CD4-positive, alpha-beta memory T cell (primary cell): Measurements from ENCODE around the gene HIBADH. TPM values are rescaled to one million over a fixed set of nuclear protein-coding genes. Genes with fewer than 3 reads are reported as not detected.

ENCODE experiments used
- CTCF ChIA-PET: fragments of 350-600 bp; sonication (Branson Sonifier 250); formaldehyde crosslinking; loops from one replicate; lab custom pipeline; 2021; ENCODE audit warnings: inconsistent platforms; ENCODE audit not compliant: partially characterized antibody; lab: Charles Lee
- POLR2A ChIA-PET: fragments of 350-600 bp; sonication (Branson Sonifier 250); formaldehyde crosslinking; loops from one replicate; lab custom pipeline; 2021; ENCODE audit not compliant: partially characterized antibody; lab: Charles Lee
- DNase-seq, 5 donors: peaks; one replicate each; pipeline versions ENCODE4 v3.0.0 to v3.0.0-alpha.2; 2020 to 2022; ENCODE audit warnings: mixed read lengths in 1 of 5
- H3K27ac ChIP-seq: one replicate; pipeline ENCODE4 v1.7.0; 2013; ENCODE audit warnings: low read depth, low read length
- H3K27me3 ChIP-seq: 2 replicates; pipeline ENCODE4 v1.7.0; 2013; ENCODE audit warnings: mild to moderate bottlenecking, low read length, moderate library complexity; ENCODE audit not compliant: insufficient read depth
- H3K36me3 ChIP-seq: 2 replicates; pipeline ENCODE4 v1.7.0; 2013; ENCODE audit warnings: mild to moderate bottlenecking, low read length, moderate library complexity; ENCODE audit not compliant: insufficient read depth
- H3K4me1 ChIP-seq: 2 replicates; pipeline ENCODE4 v1.7.0; 2013; ENCODE audit warnings: mild to moderate bottlenecking, low read length, moderate library complexity; ENCODE audit not compliant: insufficient read depth
- H3K4me3 ChIP-seq, 2 donors: one replicate each; pipeline ENCODE4 v1.7.0; 2013; ENCODE audit warnings: low read length in 2 of 2, mild to moderate bottlenecking in 1 of 2
- H3K9me3 ChIP-seq, 2 donors: one replicate each; pipeline ENCODE4 v1.7.0; 2013; ENCODE audit warnings: low read length in 2 of 2, control low read depth in 1 of 2; ENCODE audit not compliant: control insufficient read depth in 1 of 2
- H3K27ac Mint-ChIP-seq, 7 donors: one replicate each; pipeline ENCODE4 v1.8.0; 2020 to 2021; ENCODE audit warnings: mixed read lengths in 7 of 7, mild to moderate bottlenecking in 6 of 7, inconsistent platforms in 3 of 7, moderate library complexity in 3 of 7
- H3K27me3 Mint-ChIP-seq, 2 donors: one replicate each; pipeline ENCODE4 v1.8.0; 2020 to 2021; ENCODE audit warnings: mixed read lengths in 2 of 2
- H3K36me3 Mint-ChIP-seq, 2 donors: one replicate each; pipeline ENCODE4 v1.8.0; 2020 to 2021; ENCODE audit warnings: mixed read lengths in 2 of 2, inconsistent platforms in 1 of 2, mild to moderate bottlenecking in 1 of 2
- H3K4me1 Mint-ChIP-seq, 4 donors: one replicate each; pipeline ENCODE4 v1.8.0; 2020 to 2021; ENCODE audit warnings: mixed read lengths in 4 of 4, mild to moderate bottlenecking in 1 of 4
- H3K4me3 Mint-ChIP-seq, 8 donors: one replicate each; pipeline ENCODE4 v1.8.0; 2020 to 2021; ENCODE audit warnings: mixed read lengths in 8 of 8, mild to moderate bottlenecking in 7 of 8, moderate library complexity in 6 of 8, inconsistent platforms in 3 of 8
- H3K9me3 Mint-ChIP-seq, 8 donors: one replicate each; pipeline ENCODE4 v1.8.0; 2020 to 2021; ENCODE audit warnings: mixed read lengths in 8 of 8, mild to moderate bottlenecking in 5 of 8, inconsistent platforms in 3 of 8, moderate library complexity in 1 of 8
- intact Hi-C: fragments of 100-400 bp; cut with micrococcal nuclease; formaldehyde crosslinking; loops from one replicate; pipeline ENCODE4 v1.15.1; 2023
- polyA plus RNA-seq, 2 donors: library from polyadenylated mRNA; unstranded; fragments of 300-500 nt; fragmentation: Illumina TruSeq; gene quantifications; one replicate each; pipeline ENCODE4 v1.2.3, GENCODE V29; 2021
- total RNA-seq, 2 experiments: library from RNA; stranded (reverse); gene quantifications; one replicate each; pipeline ENCODE4 v1.2.3, GENCODE V29; 2021

Gene HIBADH
- 10 to 100 TPM; 13.6 to 13.7 TPM for total RNA-seq
- 10 to 100 TPM; 28.8 to 51.3 TPM for polyA plus RNA-seq

- H3K4me1 ChIP-seq, result peaks cover 16% of the 10 kb centered on the region
- H3K9me3 ChIP-seq, result no peaks in the 10 kb centered on the region
- peaks cover 0 to 2% (median 0%) of the 10 kb centered on the region in 8 donors for H3K9me3 Mint-ChIP-seq
- peaks cover 0 to 2% of the 10 kb centered on the region in 2 donors for H3K27me3 Mint-ChIP-seq
- intact Hi-C loops, result loop anchor here (1.0 to 5.0 kb wide), 5 partner anchors 78 to 1368 kb away; partner anchors contain the start of gene TAX1BP1
- ChIA-PET POLR2A (interaction anchor here (0.6 to 4.3 kb wide), 16 partner anchors 13 to 517 kb away, joined by 3 to 101 read pairs (median 3); partner anchors contain the start of gene TAX1BP1), CTCF (interaction anchor here (0.8 to 2.3 kb wide), 9 partner anchors 11 to 484 kb away, joined by 3 to 9 read pairs (median 4); partner anchors contain the start of gene TAX1BP1)
- peak within 1 kb of the TSS; percentile 89 to 95 (median 93) for H3K27ac Mint-ChIP-seq
- peak within 1 kb of the TSS; percentile 69 for H3K27ac ChIP-seq
- no peaks in the 10 kb centered on the region for H3K36me3 Mint-ChIP-seq
- no peaks in the 10 kb centered on the region for H3K36me3 ChIP-seq
- peak within 1 kb of the TSS; percentile 67 to 83 for H3K4me3 ChIP-seq
- DNase-seq, result peak; percentile 96 to 99 (median 98)
- H3K4me1 Mint-ChIP-seq, result peaks cover 10 to 30% (median 18%) of the 10 kb centered on the region in 4 donors
- peak within 1 kb of the TSS; percentile 82 to 89 (median 87) for H3K4me3 Mint-ChIP-seq
- no peaks in the 10 kb centered on the region for H3K27me3 ChIP-seq
These were observed at the start of gene HIBADH for GRCh38 chr7:27662490-27663205. Gene HIBADH (minus strand): TSS chr7:27662883. CDS start chr7:27662788, 95 bp downstream.

GRCh38 chr7:27712217-27712616 is 49.5 kb upstream of the HIBADH start:
- Mint-ChIP-seq H3K4me1 (no peaks in the 10 kb centered on the region), H3K36me3 (no peaks in the 10 kb centered on the region), H3K9me3 (peaks cover 0 to 4% (median 0%) of the 10 kb centered on the region in 8 donors), H3K27me3 (peaks cover 4 to 5% of the 10 kb centered on the region in 2 donors), H3K4me3 (no peak overlapping the region), H3K27ac (no peak overlapping the region)
- Histone ChIP-seq H3K9me3 (no peaks in the 10 kb centered on the region), H3K4me1 (no peaks in the 10 kb centered on the region), H3K4me3 (no peak overlapping the region), H3K27ac (no peak overlapping the region), H3K27me3 (no peaks in the 10 kb centered on the region), H3K36me3 (no peaks in the 10 kb centered on the region)
- no peak for DNase-seq
- ChIA-PET CTCF (no interaction called here), POLR2A (no interaction called here)
- intact Hi-C loops, result no loop called here

- H3K4me3 ChIP-seq, result no peak overlapping the region
- no peaks in the 10 kb centered on the region for H3K36me3 ChIP-seq
- no peaks in the 10 kb centered on the region for H3K4me1 Mint-ChIP-seq
- H3K27me3 Mint-ChIP-seq, result peaks cover 4 to 16% of the 10 kb centered on the region in 2 donors
- no peaks in the 10 kb centered on the region for H3K9me3 ChIP-seq
- peaks cover 0 to 4% (median 0%) of the 10 kb centered on the region in 8 donors for H3K9me3 Mint-ChIP-seq
- H3K4me3 Mint-ChIP-seq, result no peak overlapping the region
- ChIA-PET POLR2A (no interaction called here), CTCF (interaction anchor here (1.7 kb wide), 1 partner anchor 11 kb away, joined by 4 read pairs; no protein-coding TSS in a partner anchor)
- H3K27me3 ChIP-seq, result no peaks in the 10 kb centered on the region
- H3K27ac ChIP-seq, result no peak overlapping the region
- intact Hi-C loops, result no loop called here
- no peaks in the 10 kb centered on the region for H3K36me3 Mint-ChIP-seq
- no peak overlapping the region for H3K27ac Mint-ChIP-seq
- H3K4me1 ChIP-seq, result no peaks in the 10 kb centered on the region
- no peak for DNase-seq
These were observed 46.7 kb upstream of the HIBADH start for GRCh38 chr7:27709137-27710075.

- no peak overlapping the region for H3K4me3 ChIP-seq
- no peak overlapping the region for H3K27ac Mint-ChIP-seq
- H3K4me3 Mint-ChIP-seq, result no peak overlapping the region
- no peaks in the 10 kb centered on the region for H3K27me3 ChIP-seq
- intact Hi-C loops, result no loop called here
- H3K27ac ChIP-seq, result no peak overlapping the region
- no peaks in the 10 kb centered on the region for H3K9me3 ChIP-seq
- H3K4me1 ChIP-seq, result no peaks in the 10 kb centered on the region
- no peaks in the 10 kb centered on the region for H3K36me3 ChIP-seq
- H3K36me3 Mint-ChIP-seq, result no peaks in the 10 kb centered on the region
- peaks cover 4 to 13% of the 10 kb centered on the region in 2 donors for H3K27me3 Mint-ChIP-seq
- H3K9me3 Mint-ChIP-seq, result peaks cover 0 to 4% (median 0%) of the 10 kb centered on the region in 8 donors
- ChIA-PET CTCF (no interaction called here), POLR2A (no interaction called here)
- no peak for DNase-seq
- no peaks in the 10 kb centered on the region for H3K4me1 Mint-ChIP-seq
These were observed 45.8 kb upstream of the HIBADH start for GRCh38 chr7:27708485-27708884.

GRCh38 chr7:27705200-27705594 is 42.5 kb upstream of the HIBADH start:
- H3K9me3 ChIP-seq, result no peaks in the 10 kb centered on the region
- H3K27ac ChIP-seq, result no peak overlapping the region
- intact Hi-C loops, result no loop called here
- Mint-ChIP-seq H3K36me3 (no peaks in the 10 kb centered on the region), H3K27me3 (peaks cover 6 to 21% of the 10 kb centered on the region in 2 donors), H3K4me3 (no peak overlapping the region), H3K4me1 (no peaks in the 10 kb centered on the region), H3K9me3 (peaks cover 0 to 2% (median 0%) of the 10 kb centered on the region in 8 donors), H3K27ac (no peak overlapping the region)
- no peaks in the 10 kb centered on the region for H3K27me3 ChIP-seq
- no peaks in the 10 kb centered on the region for H3K36me3 ChIP-seq
- CTCF ChIA-PET, result no interaction called here
- H3K4me1 ChIP-seq, result no peaks in the 10 kb centered on the region
- no peak overlapping the region for H3K4me3 ChIP-seq
- DNase-seq, result no peak
- POLR2A ChIA-PET, result interaction anchor here (0.6 kb wide), 1 partner anchor 248 kb away, joined by 3 read pairs; no protein-coding TSS in a partner anchor

GRCh38 chr7:27704422-27705199 is 41.9 kb upstream of the HIBADH start:
- H3K36me3 Mint-ChIP-seq, result no peaks in the 10 kb centered on the region
- peaks cover 6 to 21% of the 10 kb centered on the region in 2 donors for H3K27me3 Mint-ChIP-seq
- Histone ChIP-seq H3K9me3 (no peaks in the 10 kb centered on the region), H3K27me3 (no peaks in the 10 kb centered on the region), H3K27ac (no peak overlapping the region), H3K4me1 (no peaks in the 10 kb centered on the region), H3K36me3 (no peaks in the 10 kb centered on the region), H3K4me3 (no peak overlapping the region)
- intact Hi-C loops, result no loop called here
- H3K9me3 Mint-ChIP-seq, result peaks cover 0 to 2% (median 0%) of the 10 kb centered on the region in 8 donors
- no peak overlapping the region for H3K27ac Mint-ChIP-seq
- DNase-seq, result no peak
- no peaks in the 10 kb centered on the region for H3K4me1 Mint-ChIP-seq
- POLR2A ChIA-PET, result interaction anchor here (0.6 kb wide), 1 partner anchor 248 kb away, joined by 3 read pairs; no protein-coding TSS in a partner anchor
- CTCF ChIA-PET, result no interaction called here
- H3K4me3 Mint-ChIP-seq, result no peak overlapping the region
